Posterior vena cava (tissue), 2 donors: ENCODE measurements around the gene CACNA2D3. TPM values are rescaled to one million over a fixed set of nuclear protein-coding genes. Genes with fewer than 3 reads are reported as not detected.

Source experiments
- DNase-seq: peaks from one replicate; pipeline ENCODE4 v3.0.0-alpha.2; 2020; ENCODE audit warnings: low spot score
- intact Hi-C, 2 donors: fragments of 100-400 bp; cut with DNase I; formaldehyde crosslinking; loops; one replicate each; pipeline versions ENCODE4 v1.14.1 to v1.14.2; 2022 to 2023
- total RNA-seq, 2 donors: library from RNA; stranded (reverse); fragmentation: NEBNext Ultra II Directional; extraction: Animal tissue kit (Norgen Biotek cat#: 25700); gene quantifications; one replicate each; pipeline ENCODE4 v1.2.1, GENCODE V29; 2021
- donor health status: DM: yes; HTN: yes; CAD: no.
- donor health status: DM: yes; HTN: yes; CAD: no.

CACNA2D3 gene
- total RNA-seq, 2 donors from 2014 or later: 2.0 to 4.0 TPM

DNA sequence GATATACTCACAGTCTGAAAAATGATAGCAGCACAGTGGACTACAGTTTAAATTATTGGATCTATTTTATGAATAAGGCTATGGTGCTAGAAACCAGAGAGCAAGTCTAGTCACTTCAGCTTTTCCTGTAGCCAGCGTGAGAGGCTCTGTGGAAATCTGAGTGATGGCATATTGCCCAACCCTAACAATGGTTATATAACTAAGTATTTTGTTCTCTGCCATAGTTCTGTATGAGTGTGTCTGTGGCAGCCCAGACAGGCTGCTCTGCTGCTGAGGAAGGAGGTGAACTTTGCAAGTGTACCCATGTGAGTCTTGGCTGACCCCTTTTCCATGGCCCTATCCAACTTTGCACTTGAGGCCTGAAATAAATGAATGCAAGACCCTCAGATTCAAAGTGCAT is 699.9 kb downstream of the CACNA2D3 start:
- DNase-seq: no peak
- intact Hi-C loops: no loop called here

DNA sequence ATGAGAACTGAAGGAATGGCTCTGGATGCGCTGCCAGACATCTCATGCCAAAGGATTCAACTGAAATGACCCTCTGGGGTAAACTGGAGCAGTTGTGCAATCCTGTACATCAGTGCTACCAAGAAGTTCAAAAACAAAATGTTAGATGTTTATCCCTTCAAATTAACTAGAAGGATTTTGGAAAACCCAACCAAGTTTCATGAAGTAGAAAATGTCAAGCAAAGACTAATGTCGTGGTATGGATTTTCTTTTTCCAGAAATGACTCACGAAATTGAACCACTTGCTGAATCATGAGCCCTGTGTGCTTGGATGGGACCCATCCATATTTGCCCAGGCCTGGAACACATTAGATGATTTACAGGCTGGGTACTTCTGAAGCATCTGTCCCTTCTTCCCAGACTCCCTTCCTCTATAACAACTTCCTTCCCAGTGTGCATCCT is 703.9 kb downstream of the CACNA2D3 start:
- no peak for DNase-seq
- intact Hi-C loops: no loop called here

DNA sequence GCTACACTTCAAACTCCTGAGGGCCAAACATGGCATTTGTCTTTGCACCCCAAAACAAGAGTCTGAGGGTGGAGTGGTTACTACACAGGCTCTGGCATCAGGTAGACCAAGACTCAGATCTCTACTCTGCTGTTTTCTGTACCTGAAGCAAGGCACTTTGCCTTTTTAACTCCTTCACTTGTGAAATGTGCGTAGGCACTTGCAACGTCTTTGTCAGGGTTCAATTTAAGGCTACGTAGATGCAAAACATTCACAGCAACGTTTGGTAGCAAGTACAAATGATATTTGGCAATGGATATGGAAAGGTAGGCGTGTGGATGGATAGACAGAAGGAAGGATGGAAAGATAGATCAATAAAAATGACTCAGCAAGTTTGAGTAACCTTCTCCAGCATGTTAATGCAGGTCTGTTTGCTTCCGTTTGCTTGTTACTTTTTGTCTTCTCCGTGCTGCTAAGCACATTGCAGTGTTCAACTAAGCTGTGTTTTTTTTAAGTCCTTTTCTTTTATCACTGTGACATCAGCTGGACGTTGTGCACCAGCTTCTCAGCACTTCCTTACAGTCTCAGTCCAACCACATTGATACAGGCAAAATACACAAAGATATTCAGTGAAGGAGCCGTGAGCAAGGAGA is 704.8 kb downstream of the CACNA2D3 start:
- intact Hi-C loops: no loop called here
- DNase-seq: no peak

DNA sequence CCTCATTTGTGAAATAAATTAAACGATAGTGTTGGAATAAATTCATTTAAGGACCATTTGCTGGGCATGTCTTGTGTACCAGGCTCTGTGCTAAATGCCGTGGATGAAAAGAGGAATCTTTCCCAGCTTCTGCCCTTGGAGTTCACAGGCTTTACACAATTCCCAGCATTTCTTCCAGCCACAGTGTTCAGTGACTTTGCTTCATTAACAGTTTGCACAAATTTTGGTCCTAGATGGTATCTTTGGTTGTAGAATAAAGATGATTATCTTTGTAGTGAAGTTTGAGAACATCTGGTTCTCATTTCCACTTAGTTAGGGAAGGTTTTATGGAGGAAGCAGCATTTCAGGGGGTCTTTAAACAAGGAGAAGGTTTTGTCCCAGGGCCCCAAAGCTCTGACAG is 705.4 kb downstream of the CACNA2D3 start:
- no peak for DNase-seq
- intact Hi-C loops: no loop called here

DNA sequence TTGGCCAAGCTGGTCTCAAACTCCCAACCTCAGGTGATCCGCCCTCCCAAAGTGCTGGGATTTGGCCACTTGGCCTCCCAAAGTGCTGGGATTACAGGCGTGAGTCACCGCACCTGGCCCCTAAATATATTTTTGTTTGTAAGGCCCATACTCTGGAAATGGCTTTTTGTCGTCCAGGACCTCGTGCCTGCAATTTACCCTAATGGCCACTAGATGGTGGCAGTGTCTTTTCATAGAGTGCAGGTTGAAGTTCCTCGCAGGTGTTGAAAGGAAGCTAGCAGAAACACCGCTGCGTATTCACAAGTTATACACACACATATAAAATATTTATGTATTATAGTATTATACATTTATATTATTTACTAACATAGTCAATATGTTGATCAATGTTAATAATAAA is 708.3 kb downstream of the CACNA2D3 start:
- intact Hi-C loops: no loop called here
- no peak for DNase-seq

DNA sequence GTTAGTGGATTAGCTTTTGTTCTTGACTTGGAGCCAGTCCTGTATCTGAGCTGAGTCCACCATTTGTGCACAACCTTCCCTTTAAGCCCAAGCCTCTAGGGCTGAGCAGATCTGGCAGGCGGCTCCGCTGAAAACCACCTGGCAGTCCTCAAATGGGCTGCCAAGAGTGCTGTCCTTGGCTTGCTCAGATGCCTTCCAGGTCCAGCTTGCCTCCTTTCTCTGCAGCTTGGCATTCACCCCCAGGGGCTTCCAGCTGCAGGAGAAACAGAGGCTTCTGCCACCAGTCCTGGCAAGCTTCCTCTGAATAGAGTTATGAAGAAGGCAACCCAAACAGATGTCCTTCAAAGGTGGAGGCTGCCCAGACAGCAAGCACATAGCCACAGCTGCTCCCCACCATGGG is 708.8 kb downstream of the CACNA2D3 start:
- intact Hi-C loops: no loop called here
- DNase-seq: no peak

DNA sequence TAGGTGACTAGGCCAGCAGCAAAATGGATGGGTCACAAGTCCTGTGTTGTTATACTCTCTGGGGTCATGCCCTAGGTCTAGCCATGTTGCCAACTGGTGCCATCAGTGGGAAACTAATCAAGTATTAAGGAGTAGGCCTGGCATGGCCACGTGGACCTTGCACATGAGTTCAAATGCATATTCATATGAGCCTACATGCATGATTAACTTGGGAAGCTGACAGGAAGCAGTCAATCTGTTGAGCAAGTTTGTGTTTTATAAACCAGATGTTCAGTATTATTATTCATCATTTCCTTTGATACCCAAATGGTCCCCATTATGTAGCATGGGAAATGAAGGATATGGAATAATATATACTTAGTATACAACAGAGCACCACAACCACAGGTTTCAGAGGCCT is 710.5 kb downstream of the CACNA2D3 start:
- intact Hi-C loops: no loop called here
- no peak for DNase-seq

DNA sequence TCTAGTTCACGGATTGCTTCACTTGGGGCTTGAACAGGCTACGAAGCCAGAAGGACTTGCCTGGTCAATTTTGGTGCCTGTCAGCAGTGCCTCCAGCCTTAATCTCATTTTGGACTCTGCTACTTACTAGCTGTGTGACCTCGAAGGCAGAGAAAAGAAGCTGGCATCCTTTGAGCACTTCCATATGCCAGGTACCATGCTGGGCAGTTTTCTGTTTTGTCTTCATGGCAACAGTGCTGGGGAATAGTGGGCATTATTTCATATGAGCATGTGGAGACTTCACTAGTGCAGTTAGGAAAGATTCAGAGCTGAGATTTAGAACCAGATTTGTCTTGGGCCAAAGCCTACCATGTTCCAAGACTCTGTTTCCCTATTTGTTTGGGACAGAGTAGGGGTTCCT is 713.3 kb downstream of the CACNA2D3 start:
- intact Hi-C loops: no loop called here
- no peak for DNase-seq

DNA sequence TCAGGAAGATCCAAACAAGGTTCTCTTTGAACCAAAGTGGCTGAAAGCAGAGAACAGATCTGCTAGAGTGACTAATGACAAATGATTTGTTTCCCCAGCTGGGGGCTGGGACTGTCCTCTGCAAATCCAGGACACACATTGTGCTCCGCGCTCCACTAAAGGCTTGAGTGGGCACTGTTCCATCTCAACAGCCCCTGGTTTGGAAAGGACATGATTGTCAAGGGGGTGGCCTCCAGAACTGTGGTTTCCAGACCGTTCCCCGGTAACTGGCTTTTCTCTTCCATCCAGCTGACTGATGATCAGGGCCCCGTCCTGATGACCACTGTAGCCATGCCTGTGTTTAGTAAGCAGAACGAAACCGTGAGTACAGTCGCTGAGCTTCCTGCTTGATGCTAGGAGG is 714.5 kb downstream of the CACNA2D3 start:
- DNase-seq: no peak
- intact Hi-C loops: no loop called here

DNA sequence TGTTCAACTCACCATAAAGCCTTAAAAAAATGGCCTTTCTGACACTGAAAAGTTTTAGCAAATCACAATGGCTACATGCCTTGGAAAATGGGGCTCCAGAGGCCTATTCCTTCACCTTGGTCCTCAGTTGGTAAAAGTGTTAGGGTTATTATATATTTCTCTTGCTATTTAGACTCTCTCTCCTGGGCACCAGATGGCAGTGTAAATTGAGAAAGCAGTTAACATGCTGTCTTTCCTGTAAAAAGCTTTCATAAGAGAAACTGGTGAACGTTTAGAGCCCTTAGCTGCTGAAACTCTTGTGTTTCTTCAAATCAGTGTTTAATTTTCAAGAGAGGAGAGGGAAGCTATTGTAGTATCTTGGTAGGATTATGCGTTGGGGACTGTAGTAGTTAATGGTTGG is 715.6 kb downstream of the CACNA2D3 start:
- intact Hi-C loops: no loop called here
- DNase-seq: no peak

DNA sequence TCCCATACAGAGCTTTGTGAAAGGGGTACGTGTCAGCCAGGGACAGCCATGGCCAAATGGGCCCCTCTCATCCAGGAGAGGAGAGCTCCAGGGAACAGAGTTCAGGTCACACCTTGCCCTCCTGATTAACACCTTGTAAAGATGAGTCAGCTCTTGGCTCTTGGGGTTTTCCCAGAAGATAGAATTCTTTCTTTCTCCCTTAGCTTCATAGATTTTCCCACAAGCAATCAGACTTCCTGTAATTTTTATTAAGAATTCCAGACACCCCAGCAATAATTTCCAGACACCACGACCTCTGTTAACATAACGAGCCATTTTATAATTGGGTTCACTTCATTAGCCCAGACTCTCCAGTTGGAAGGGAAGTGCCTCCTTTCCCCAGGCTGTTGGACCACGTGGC is 719.1 kb downstream of the CACNA2D3 start:
- intact Hi-C loops: no loop called here

DNA sequence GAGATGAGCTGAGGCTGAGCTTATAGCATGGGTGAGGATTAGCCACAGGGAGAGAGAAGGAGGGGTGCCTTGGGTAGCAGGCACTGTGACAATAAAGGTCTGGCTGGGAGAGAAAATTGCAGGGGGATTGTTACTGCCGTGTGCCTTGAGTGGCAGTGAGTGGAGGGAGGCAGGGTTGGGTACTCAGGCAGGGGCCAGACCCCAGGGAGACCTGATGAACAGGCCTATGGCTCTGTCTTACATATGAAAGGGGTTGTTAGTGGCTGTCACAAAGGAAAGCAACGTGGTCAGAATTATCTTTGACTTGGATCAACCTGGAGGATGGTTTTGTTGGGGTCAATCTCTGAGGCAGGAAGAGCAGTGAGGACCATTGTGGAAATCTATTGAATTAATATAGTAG is 721.0 kb downstream of the CACNA2D3 start:
- intact Hi-C loops: no loop called here
- no peak for DNase-seq

More for the DNA sequence above, 719.1 kb downstream of the CACNA2D3 start:
- DNase-seq: no peak

DNA sequence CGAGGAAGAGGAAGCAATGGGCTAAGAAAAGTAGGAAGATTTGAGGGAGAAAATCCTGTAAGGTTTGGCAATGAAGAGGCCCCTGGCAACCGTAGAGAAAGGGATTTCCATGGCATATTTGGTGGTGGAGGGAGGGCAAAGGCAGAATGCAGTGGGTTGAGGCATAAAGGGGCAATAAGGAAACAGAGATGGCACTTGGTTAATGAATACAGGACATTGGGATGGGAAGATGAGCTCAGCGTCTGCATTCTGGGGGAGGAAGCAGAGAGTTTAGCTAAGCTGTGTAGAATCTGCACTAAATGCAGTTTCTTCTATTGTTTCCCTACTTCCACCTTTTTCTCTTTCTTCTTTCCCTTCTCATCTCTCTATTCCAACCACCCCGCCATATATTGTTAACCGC is 721.9 kb downstream of the CACNA2D3 start:
- intact Hi-C loops: no loop called here
- no peak for DNase-seq

DNA sequence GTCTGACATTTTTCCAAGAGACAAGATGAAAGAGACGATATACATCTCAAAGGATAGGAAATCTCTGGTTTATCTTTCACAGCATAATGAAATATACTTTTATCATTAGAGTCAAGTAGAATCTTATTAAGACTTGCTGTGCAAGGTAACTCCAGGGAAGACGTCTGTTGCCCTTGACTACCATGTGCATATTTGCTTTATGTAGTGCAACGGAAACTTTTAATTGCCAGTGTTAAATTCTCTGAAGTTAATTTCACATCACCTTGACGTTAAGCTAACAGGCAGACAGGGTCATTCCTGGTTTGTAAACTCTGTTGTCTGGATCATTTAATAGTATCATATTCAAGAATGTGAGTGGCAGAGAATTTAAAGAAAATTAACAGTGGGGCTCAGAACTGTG is 722.7 kb downstream of the CACNA2D3 start:
- intact Hi-C loops: no loop called here
- DNase-seq: no peak

DNA sequence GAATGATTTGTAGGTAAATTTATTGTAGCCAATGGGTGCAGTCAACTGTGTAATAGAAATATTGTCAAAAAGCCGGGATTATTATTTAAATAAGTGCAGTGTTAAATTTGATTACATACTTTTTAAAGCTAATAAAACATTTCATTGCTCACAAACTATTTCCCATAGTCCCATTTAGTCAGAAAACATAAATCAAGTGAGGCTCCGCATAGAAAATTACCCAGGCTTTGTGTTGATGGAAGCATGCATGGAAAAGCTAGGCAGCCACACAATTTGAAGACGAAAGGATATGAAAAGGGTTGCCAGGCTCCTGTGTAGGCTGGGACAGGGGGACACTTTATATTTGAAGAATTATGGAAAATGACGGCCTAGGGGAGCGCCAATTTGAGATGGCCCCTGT is 723.2 kb downstream of the CACNA2D3 start:
- intact Hi-C loops: no loop called here
- DNase-seq: no peak

DNA sequence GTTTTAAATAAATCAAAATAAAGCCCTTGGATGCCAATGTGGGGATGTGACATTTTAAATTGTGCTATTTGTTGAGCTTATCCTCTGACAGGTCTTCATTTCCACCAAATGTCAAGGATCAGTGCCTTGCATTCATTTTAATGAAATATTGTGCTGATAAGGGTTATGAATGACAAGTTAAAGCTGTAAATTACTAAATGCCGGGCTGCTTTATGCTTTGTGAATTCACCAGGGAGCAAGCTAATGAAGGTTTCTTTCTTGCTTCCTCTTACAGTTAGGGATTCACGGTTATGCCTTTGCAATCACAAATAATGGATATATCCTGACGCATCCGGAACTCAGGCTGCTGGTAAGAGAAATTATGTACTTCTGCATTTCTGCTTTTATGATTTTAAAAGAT is 723.8 kb downstream of the CACNA2D3 start:
- intact Hi-C loops: no loop called here

DNA sequence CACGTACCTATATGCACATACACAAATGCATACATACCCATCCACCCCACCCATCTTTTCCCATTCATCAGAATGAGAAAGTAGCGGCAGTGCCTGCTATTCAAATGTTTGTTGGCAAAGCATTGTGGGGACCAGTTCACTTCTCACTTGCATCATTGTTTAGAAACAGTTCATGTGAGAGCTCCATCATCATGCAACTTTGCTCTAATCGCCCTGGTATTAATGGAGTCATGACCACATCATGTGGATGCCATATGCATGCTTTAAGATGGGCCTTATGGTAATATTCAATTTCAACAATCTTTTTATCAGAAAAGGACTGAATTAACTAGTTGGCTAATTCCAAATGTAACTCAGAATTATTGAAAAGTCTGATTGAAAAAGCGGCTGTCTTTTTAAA is 725.0 kb downstream of the CACNA2D3 start:
- intact Hi-C loops: no loop called here

More for the DNA sequence above, 723.8 kb downstream of the CACNA2D3 start:
- DNase-seq: no peak

DNA sequence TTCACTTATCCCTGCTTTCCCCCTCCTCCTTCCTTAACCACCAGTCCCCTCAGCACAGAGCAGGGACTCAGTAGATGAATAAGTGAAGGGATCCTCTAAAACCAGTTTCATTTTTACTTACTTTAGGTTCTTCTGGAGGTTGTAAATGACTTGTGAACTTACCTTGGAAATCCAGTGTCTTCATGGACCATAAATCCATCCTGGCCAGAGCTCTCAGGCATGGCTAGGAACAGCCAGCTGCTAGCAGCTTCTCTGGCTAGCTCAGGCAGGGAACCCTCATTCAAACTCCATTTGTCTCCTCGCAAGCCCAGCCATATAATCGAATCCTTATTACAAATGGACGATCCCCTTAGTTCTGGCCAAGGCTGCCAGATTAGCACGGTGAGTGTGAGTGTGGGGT is 727.0 kb downstream of the CACNA2D3 start:
- no peak for DNase-seq
- intact Hi-C loops: no loop called here

More for the DNA sequence above, 725.0 kb downstream of the CACNA2D3 start:
- DNase-seq: no peak

DNA sequence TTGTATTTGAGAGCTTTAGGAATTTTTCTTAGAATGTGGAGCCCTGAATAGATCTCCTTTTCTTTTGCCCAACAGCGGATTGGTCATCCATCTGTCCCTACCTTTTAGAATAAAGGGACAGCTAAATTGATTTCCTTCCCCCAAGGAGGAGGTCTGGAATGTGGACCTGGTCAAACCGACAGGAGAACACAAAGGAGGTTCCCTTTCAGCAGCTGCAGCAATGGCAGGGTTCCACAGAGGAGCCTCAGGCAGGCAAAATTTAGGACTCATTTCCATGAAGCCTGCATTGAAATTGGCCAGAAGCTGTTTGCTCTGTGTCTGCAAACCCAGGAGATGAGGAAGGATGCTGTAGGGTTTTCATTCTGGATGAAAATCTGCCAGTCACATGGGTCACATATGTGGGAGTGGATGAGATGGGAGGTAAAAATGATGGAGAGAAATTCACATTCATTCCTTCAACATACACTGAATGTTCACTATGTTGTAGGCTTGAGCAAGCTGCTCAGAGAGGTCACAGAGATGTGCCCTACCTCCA is 728.2 kb downstream of the CACNA2D3 start:
- intact Hi-C loops: loop anchor here in 1 of 2 donors (5.0 to 10.0 kb wide), 3 partner anchors 334 to 634 kb away; partner anchors contain the start of gene WNT5A

DNA sequence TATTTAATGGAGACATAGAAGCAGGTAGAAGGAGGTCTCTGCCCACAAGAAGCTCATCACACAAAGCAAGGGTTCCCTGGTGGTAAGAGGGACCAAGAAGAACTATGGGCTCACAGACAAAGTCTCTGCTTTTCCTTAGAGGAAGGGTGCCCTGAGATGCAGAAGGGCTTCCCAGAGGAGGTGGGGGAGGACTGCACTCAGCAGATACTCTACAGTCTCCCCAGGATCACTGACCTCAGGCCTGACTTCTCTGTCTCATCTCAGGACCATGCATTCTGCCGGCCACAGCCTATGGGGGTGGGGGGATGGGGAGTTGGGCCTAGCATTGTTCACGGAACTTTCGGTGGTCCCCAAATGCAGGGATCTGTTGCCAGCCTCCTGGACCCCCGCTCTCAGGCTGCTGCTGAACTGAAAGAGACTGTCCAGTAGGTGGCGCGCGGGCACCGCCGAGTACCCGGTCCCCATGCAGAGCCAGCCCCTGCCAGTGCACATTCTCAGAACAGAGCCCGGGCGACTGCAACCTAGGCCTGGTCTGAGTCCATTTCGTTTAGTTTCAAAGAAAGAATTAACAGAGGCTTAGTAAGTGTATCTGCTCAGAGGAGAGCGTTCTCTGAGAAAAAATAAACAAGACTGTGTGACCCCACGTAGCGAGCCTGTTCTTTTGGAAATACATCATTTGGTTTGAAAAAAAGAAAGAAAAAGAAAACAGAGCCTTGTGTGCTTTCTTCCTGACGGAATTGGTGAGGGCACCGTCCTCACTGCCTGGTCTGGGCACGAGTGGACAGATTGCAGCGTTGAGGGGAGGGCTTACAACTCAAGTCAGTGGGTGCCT is 731.4 kb downstream of the CACNA2D3 start:
- intact Hi-C loops: loop anchor here in 1 of 2 donors (5.0 to 10.0 kb wide), 3 partner anchors 331 to 631 kb away; partner anchors contain the start of gene WNT5A
- peak; percentile 93 for DNase-seq

More for the DNA sequence above, 728.2 kb downstream of the CACNA2D3 start:
- DNase-seq: no peak
